B cell (primary cell): ENCODE measurements around the gene PLG. TPM values are rescaled to one million over a fixed set of nuclear protein-coding genes. Genes with fewer than 3 reads are reported as not detected.
"Not testable (repeated sequence)": the region's sequence is repeated elsewhere in the genome, so short reads cannot be mapped to it uniquely, and the experiment has no call there.

ENCODE experiments used
- ATAC-seq: fragments of 200-7000 bp; cut with Tn5 transposase; one replicate; pipeline ENCODE4 v1.10.0; 2021; ENCODE audit warnings: low read depth, mild to moderate bottlenecking, moderate number of reproducible peaks, moderate library complexity
- CTCF ChIA-PET: fragments of 350-600 bp; sonication (Branson Sonifier 250); formaldehyde crosslinking; loops from one replicate; lab custom pipeline; 2021; ENCODE audit warnings: antibody characterized with exemption, inconsistent platforms; lab: Charles Lee
- POLR2A ChIA-PET: fragments of 350-600 bp; sonication (Branson Sonifier 250); formaldehyde crosslinking; loops from one replicate; lab custom pipeline; 2021; ENCODE audit warnings: antibody characterized with exemption; lab: Charles Lee
- DNase-seq: peaks from one replicate; pipeline ENCODE4 v3.0.0; 2013
- H2AFZ ChIP-seq: 2 replicates; pipeline ENCODE4 v1.6.1; 2012; ENCODE audit warnings: mild to moderate bottlenecking, low read depth, low read length; ENCODE audit not compliant: insufficient read depth, poor library complexity, severe bottlenecking
- H3K27ac ChIP-seq, 2 donors: 1 replicate in 1 of 2; 2 replicates in 1 of 2; pipeline ENCODE4 v1.5.1; 2012 to 2013; ENCODE audit warnings: low read length in 2 of 2, mild to moderate bottlenecking in 2 of 2, moderate library complexity in 1 of 2
- H3K27me3 ChIP-seq, 4 experiments: fragments of 200-600 bp in 1 of 4; sonication (generic) in 1 of 4; replicated peaks in 1 of 4; 1 replicate in 2 of 4; 2 replicates in 2 of 4; pipeline versions ENCODE4 v1.6.1 to v1.7.0; 2013 to 2016; ENCODE audit warnings: low read length in 3 of 4, mild to moderate bottlenecking in 2 of 4, mixed read lengths in 1 of 4, moderate library complexity in 1 of 4; ENCODE audit not compliant: insufficient read depth in 4 of 4, control insufficient read depth in 3 of 4; ENCODE audit errors: control extremely low read depth in 1 of 4
- H3K36me3 ChIP-seq, 2 experiments: replicated peaks in 1 of 2; 1 replicate in 1 of 2; 2 replicates in 1 of 2; pipeline versions ENCODE4 v1.6.1 to v1.7.1; 2013; ENCODE audit warnings: low read length in 1 of 2; ENCODE audit not compliant: insufficient read depth in 2 of 2, control insufficient read depth in 1 of 2; ENCODE audit errors: control extremely low read depth in 1 of 2, extremely low read depth in 1 of 2
- H3K4me1 ChIP-seq, 2 donors: fragments of 200-600 bp in 1 of 2; sonication (generic) in 1 of 2; 1 replicate in 1 of 2; 2 replicates in 1 of 2; pipeline versions ENCODE4 v1.5.1 to v1.6.1; 2013 to 2017; ENCODE audit warnings: low read length in 2 of 2; ENCODE audit not compliant: control insufficient read depth in 2 of 2, insufficient read depth in 2 of 2
- H3K4me2 ChIP-seq: replicated peaks from 2 replicates; pipeline ENCODE3; 2012; ENCODE audit warnings: mild to moderate bottlenecking, low read depth, low read length; ENCODE audit not compliant: poor library complexity, severe bottlenecking
- H3K4me3 ChIP-seq, 5 experiments: fragments of 200-600 bp in 1 of 5; sonication (generic) in 1 of 5; 1 replicate in 3 of 5; 2 replicates in 2 of 5; pipeline versions ENCODE4 v1.5.1 to v1.7.0; 2011 to 2016; ENCODE audit warnings: low read length in 4 of 5, mild to moderate bottlenecking in 4 of 5, low read depth in 2 of 5, control low read depth in 1 of 5, moderate library complexity in 1 of 5; ENCODE audit not compliant: insufficient read depth in 1 of 5; ENCODE audit errors: control extremely low read depth in 1 of 5, extremely low read depth in 1 of 5
- H3K79me2 ChIP-seq: fragments of 200-600 bp; sonication (generic); one replicate; pipeline ENCODE4 v1.6.0; 2016; ENCODE audit warnings: low read length; ENCODE audit not compliant: control insufficient read depth, insufficient read depth
- H3K9ac ChIP-seq: fragments of 200-600 bp; sonication (generic); 2 replicates; pipeline ENCODE4 v1.6.1; 2017; ENCODE audit warnings: mild to moderate bottlenecking, low read length, moderate library complexity
- H3K9me3 ChIP-seq, 3 donors: one replicate each; pipeline versions ENCODE4 v1.6.1 to v1.7.1; 2013; ENCODE audit warnings: low read length in 2 of 3; ENCODE audit not compliant: control insufficient read depth in 2 of 3, insufficient read depth in 1 of 3; ENCODE audit errors: control extremely low read depth in 1 of 3
- H4K20me1 ChIP-seq: 2 replicates; pipeline ENCODE4 v1.6.0; 2012; ENCODE audit warnings: mild to moderate bottlenecking, low read length; ENCODE audit not compliant: insufficient read depth, control insufficient read depth, poor library complexity, severe bottlenecking
- H3K27ac Mint-ChIP-seq: one replicate; pipeline ENCODE4 v1.8.0; 2021; ENCODE audit warnings: mixed read lengths
- H3K27me3 Mint-ChIP-seq: one replicate; pipeline ENCODE4 v1.8.0; 2021; ENCODE audit warnings: mixed read lengths
- H3K4me1 Mint-ChIP-seq: one replicate; pipeline ENCODE4 v1.8.0; 2021; ENCODE audit warnings: mixed read lengths
- H3K4me3 Mint-ChIP-seq: one replicate; pipeline ENCODE4 v1.8.0; 2021; ENCODE audit warnings: mixed read lengths
- H3K9me3 Mint-ChIP-seq: one replicate; pipeline ENCODE4 v1.8.0; 2022; ENCODE audit warnings: mixed read lengths; ENCODE audit not compliant: insufficient read depth
- WGBS: methylation state at CpG from one replicate; pipeline ENCODE4 v1.1.5; 2013; ENCODE audit warnings: missing lambda C conversion rate; ENCODE audit not compliant: insufficient coverage; 5-methylcytosine and 5-hydroxymethylcytosine counted together
- intact Hi-C: fragments of 100-400 bp; cut with micrococcal nuclease; formaldehyde crosslinking; loops from one replicate; pipeline ENCODE4 v1.10.0; 2022
- polyA plus RNA-seq: library from polyadenylated mRNA; depleted of rRNA; stranded (reverse); fragments of >200 nt; gene quantifications from 2 replicates; pipeline ENCODE4 v1.2.3, GENCODE V29; 2012
- total RNA-seq, 2 donors: library from RNA; stranded (reverse); fragments of 120-200 nt in 1 of 2; gene quantifications; 1 replicate in 1 of 2; 2 replicates in 1 of 2; pipeline versions ENCODE4 v1.2.3 to v1.2.4, GENCODE V29; 2013 to 2022

PLG gene
- total and polyA plus RNA-seq, 2 donors (not counting 1 experiment from before 2014, with no cell fraction given): 0.32 TPM; not detected in 1

- H3K9me3 Mint-ChIP-seq, H2AFZ ChIP-seq, CTCF ChIA-PET, H3K9me3 ChIP-seq, H3K4me3 ChIP-seq, H3K4me2 ChIP-seq, H3K4me3 Mint-ChIP-seq, H4K20me1 ChIP-seq, H3K27ac Mint-ChIP-seq, intact Hi-C loops, DNase-seq, H3K4me1 Mint-ChIP-seq, H3K4me1 ChIP-seq, H3K36me3 ChIP-seq, H3K79me2 ChIP-seq, H3K27ac ChIP-seq, H3K9ac ChIP-seq, POLR2A ChIA-PET, ATAC-seq, H3K27me3 ChIP-seq: not testable (repeated sequence)
- H3K27me3 Mint-ChIP-seq: peaks cover 28% of the 10 kb centered on the region
- 91% methylated on average over 6 of the region's 7 CpGs for WGBS
Measured at GRCh38 chr6:160704688-160705087, 2.6 kb downstream of the PLG start.

GRCh38 chr6:160708993-160709392 is 6.9 kb downstream of the PLG start:
- POLR2A ChIA-PET, DNase-seq: not testable (repeated sequence)

More at GRCh38 chr6:160708993-160709392, 6.9 kb downstream of the PLG start:
- H3K9me3 Mint-ChIP-seq, H3K27ac ChIP-seq, H3K4me3 ChIP-seq, H2AFZ ChIP-seq, H3K27ac Mint-ChIP-seq, H3K79me2 ChIP-seq, H3K9me3 ChIP-seq, H3K4me2 ChIP-seq, H3K4me1 ChIP-seq, H3K4me1 Mint-ChIP-seq, ATAC-seq, H3K9ac ChIP-seq, H4K20me1 ChIP-seq, H3K4me3 Mint-ChIP-seq, intact Hi-C loops, CTCF ChIA-PET, H3K36me3 ChIP-seq, H3K27me3 ChIP-seq: not testable (repeated sequence)
- H3K27me3 Mint-ChIP-seq: peaks cover 18% of the 10 kb centered on the region
